Activated CD4-positive, alpha-beta T cell treated with anti-CD3 and anti-CD28 coated beads for 1 hour (primary cell): ENCODE measurements around the gene UBTD1.
"Not testable (repeated sequence)": the region's sequence is repeated elsewhere in the genome, so short reads cannot be mapped to it uniquely, and the experiment has no call there.

Experiments
- DNase-seq: peaks from one replicate; pipeline ENCODE4 v3.0.0-alpha.2; 2020

UBTD1 gene

DNA sequence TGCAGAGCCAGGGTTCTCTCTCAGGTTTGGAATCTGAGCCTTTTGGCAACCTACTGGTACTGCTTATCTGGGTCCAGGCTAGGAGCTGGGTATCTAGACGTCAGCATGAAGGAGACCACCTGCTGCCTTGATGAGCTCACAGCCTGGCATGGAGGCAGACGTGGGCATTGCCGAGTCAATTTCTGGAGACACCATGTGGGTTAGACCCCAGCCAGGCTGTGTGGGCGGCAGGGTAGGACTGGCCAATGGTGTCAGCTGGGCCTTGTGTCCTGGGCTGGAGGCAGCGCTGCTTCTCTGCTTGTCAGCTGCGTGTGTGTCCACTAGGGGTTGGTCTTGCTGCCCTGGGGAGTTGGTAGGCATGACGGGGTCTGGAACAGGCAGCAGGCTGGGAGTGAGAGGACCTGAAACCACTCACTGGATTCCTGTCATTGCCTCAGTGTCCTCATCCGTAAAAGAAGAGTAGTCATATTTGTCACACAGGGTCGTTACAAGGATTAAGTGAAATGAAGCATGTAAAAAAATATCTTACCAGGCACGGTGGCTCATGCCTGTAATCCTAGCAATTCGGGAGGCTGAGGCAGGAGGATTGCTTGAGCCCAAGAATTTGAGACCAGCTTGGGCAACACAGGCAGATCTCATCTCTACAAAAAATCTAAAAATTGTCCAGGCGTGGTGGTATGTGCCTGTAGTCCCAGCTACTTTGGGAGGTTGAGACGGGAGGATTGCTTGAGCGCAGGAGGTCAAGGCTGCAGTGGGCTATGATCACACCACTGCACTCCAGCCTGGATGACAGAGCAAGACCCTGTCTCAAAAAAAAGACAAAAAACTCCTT is 42.2 kb downstream of the UBTD1 start:
- no peak for DNase-seq

DNA sequence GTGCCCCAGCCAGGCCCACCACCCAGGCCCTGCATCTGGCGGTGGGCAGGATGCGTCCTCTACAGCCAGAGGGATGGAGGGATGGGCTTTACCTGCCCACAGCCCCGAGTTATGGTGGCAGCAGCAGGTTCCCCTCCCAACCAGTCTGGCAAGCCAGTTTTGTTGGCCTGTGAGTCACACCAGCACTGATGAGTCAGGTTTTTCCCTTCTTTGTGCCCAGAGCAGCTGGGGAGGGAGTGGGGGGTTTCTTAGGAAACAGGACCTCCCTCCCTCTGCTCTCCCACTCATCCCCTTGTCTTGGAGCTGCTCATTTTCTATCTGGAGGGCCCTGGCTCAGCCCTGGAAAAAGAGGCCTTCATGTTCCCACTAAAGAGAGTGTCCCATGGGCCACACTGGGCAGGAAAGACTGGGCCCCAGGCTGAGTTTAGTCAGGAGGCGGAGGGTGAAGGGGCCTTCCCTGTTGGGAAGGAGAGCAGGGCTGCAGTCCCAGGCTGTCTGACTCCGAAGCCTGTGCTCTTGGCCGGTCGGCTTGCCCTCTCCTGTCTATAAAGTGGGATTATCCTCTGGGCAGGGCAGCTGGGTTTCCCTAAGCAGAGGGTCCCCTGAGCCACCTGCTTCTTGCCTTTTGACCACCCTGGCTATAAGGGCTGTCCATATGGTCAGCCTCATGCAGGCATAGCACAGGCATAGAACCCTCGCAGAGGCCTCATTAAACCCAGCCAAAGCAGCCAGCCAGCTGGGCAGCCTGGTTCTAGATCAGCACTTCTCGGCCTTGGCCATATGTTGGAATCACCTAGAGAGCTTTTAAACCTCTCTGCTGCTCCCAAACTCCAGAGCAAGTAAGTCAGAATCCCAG is 43.7 kb downstream of the UBTD1 start:
- peak; percentile 17 for DNase-seq

DNA sequence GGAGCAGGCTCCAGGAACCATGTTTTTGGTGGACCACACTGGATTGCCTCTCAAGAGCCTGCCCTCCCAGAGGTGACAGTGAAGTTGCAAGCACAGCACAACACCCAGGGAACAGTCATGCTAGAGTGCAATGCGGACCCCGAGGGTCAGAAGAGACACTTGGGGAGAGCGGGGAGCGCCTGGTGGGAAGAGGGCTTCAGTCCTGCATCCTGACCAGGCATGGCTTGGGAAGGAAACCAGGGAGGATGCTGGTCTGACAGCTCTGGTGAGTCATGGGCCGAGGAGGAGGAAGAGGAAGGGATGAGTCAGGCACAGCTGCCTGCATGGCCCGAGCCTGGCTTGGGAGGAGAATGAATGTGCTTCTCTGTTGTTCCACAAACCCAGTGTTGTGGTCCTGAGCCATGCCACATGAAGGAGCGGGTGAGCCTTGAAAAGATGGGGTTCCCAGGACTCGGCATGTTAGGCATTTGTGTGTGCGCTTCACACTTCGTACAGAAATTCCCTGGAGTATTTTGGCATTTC is 44.4 kb downstream of the UBTD1 start:
- peak; percentile 16 for DNase-seq

DNA sequence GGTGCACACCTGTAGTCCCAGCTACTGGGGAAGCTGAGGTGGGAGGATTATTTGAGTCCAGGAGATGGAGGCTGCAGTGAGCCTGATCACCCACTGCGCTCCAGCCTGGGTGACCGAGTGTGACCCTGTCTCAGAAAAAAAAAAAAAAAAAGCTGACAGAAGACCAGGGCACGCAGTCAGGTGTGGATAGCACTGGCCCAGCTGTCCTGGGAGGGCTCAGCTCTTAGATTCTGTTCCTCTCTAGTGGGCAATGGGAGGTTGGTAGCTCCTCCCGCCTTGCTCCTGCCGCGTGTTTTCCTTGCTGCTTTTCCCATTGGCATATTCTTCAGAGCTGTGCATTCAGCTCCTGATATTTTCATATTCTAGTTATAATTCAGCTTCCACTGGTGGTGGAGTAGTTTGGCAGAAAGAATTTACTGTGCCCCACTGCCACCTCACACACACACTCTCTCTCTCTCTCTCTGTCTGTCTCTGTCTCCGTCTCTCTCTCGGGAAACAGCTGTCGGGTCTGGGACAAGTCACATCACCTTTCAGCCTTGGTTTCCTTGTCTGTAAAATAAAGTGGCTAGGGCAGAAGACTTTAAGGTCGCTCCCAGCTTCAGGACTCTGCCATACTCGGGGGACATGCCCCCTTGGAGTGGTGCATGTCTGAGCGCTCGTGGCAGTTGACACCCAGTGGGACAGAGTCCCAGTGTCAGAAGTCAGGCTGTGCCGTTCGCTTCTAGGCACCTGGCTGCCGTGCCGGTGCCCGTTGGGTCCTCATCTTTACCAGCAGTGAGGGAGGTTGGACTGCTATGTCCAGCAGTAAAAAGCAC is 47.9 kb downstream of the UBTD1 start:
- DNase-seq, result no peak

DNA sequence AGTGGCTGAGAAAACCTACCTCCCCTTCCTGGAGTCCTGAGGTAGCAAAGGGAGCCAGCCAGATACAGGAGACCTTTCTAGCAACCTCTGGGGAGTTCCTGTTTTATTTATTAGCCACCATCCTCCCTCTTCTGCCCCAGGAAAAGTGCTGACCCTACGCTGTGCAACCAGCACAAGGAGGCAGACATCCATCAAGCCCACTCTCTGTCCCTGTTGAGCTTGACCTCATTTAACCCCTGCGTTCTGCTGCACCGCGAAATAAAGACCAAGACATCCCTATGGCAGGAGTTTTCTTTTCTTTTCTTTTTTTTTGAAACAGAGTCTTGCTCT is 48.5 kb downstream of the UBTD1 start:
- DNase-seq, result no peak

DNA sequence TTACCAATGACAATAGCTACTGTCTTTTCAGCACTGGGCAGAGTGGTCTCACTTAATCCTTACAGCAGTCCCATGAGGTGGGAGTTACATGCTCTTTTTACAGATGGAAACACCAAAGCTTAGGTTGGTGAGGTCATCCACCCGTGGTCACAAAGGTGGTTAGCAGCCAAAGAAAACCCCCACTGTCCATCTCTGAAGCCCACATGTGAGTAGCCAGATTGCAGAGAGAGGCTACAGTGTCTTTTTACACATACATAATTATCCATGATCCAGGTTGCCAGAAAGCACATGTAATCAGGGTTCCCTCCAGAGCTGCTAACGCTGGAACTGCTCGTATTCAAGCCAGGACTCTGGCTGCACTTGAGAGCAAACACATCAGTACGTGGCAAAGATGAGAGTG is 49.2 kb downstream of the UBTD1 start:
- DNase-seq, result no peak

DNA sequence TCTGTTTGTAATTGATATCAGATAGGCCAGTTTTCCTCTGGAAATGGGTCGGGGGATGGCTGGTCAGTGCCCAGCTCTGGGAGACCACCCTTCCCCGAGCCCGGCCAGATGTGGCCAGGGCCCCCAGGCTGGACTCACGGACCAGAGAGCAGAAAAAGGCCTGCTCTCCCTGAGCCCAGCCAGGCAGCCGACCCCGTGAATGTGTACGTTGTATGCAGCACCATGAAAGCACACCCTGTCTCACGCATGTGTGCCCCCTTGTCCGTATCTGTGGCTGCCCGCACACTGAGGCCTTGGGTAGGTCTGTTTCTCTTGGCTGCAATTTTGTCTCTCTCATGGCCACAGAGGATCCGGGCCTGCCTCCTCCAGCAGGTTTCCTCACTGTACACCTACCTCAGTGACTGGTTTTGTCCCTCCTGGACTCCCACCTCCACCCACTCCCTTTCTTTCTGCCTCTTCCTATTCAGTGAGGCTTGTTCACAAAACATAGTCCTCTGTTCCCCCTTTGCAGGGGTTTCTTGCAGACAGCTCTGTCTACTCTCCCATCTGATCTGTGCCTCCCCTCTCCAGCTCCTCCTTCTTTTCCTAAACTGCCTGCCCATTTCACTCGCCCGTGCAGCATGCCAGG is 50.2 kb downstream of the UBTD1 start:
- DNase-seq, result no peak

DNA sequence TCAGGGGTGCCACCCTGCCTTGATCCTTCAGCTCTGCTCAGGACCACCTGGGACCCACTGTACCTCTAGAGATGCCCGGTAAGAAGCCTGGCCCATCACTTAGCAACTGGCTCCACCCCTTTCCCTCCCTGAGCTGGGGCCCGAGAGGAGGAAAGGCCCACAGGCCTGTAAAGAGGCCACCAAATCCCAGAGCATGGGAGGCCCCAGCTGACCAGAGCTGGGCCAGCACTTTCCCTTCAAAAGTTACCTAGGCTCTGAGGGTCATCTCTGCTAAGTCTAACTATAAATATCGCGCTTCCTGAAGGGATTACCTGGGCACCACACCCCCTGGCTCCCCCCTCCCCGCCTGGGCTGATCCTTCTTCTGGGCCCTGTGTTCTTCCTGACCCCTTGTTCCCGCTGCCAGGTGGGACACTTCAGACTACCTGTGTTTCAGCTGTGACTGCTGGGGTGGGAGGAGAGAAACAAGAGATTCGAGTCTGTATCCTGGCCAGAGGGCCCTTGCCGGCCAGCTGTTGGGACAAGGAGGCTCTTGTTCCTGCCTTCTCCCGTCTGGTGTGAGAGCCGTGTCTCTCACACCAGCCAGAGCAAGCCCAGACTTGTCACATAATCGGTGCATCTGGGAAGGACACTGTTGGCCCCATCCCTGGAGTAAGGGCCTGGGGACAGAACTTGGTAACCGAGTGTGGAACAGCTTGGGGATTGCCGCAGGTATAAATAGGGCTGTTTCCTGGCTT is 51.0 kb downstream of the UBTD1 start:
- DNase-seq, result no peak

DNA sequence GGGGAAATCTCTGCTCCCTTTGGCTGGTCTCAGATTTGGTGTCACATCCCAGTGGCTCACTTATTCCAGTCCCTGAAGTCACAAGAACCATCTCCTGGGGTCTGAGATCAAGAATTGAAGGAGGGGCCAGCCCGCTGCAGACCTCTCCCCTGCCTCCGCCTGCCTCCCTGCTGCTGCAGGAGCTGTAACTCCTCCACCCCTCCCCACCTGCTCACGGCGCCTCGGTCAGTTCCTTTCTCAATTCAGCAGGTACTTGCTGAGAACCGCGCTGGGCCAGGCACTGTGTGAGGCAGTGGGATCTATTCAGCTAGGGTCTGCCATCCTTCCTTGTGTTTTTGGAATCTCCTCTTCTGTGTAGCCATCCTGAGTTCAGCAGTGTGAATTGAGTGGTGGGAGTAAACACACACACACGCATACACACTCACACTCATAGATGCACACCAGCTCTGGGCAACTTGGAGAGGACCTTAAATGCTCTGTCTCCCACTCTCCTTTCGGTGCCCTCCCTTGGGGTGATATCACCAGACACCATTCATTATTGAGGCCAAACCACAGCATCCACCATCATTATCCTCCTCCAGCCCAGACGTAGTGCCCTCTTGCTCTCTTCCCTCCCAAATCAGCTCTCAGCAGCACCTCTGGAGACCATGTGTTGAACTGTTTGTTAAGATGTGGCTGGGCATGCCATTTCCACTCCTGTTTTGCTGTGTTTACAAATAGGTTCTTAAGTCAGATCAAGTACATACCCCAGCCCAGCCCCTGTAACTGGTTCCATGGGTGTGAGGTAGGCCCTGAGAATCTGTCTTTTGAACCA is 51.8 kb downstream of the UBTD1 start:
- no peak for DNase-seq

DNA sequence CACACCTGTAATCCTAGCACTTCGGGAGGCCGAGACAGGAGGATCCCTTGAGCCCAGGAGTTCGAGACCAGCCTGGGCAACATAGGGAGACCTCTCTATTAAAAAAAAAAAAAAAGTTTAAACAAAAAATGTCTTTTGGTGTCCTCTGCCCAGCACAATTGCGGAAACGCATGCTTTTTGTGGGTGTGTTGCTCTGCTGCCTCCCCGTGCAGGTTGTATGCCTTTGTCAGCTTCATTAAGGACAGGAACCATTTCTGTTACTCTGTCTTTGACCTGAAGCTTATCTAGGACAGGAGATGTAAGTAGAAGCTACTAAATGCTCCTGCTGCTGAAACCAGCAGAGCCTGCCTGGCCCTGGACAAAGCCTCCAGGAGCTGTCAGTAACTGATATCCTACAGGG is 52.5 kb downstream of the UBTD1 start:
- DNase-seq, result no peak

DNA sequence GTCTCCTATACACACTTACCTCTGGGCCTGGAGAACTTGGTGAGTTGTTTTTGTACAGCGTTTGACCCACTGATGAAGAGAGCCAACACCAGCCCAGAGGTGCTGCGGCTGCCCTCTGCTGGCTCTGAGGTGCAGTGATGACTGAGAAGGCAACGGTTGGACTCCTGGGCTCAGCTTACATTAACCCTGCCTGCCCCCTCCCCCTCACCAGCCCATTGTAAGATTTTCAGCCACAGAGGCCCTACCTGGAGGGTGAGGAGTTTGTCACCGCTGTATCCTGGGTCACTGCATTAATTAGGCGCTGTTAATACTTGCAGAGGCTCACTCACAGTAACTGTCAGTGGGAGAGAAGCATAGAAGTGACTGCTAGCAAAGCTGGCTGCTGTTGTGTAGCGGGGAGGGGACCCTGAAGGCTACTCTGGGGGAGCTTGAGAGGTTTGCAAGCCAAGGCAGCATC is 54.9 kb downstream of the UBTD1 start:
- DNase-seq, result peak; percentile 44

DNA sequence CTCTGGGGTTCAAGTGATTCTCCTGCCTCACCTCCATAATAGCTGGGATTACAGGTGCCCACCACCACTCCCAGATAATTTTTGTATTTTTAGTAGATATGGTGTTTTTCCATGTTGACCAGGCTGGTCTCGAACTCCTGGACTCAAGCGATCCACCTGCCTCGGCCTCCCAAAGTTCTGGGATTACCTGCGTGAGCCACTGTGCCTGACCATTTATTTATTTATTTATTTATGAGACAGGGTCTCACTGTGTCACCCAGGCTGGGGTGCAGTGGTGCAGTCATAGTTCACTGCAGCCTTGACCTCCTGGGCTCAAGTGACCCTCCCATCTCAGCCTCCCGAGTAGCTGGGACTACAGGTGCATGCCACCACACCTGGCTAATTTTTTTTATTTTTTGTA is 55.6 kb downstream of the UBTD1 start:
- not testable (repeated sequence) for DNase-seq

DNA sequence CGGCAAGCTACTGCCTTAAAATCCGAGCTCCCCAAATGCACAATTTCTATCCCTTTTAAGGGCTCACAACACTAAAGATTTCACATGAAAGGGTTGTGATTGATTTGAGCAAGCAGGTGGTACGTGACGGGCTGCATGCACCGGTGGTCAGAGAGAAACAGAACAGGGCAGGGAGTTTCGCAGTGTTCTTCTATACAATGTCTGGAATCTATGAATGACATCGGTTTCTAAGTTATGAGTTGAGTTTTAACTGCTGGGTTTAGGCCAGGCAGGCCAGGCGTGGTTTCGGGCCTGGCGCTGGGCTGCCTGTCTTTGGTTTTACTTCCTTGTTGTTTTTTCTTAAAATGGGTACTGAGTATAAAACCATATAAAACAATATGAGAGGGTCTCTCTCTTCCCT is 56.8 kb downstream of the UBTD1 start:
- DNase-seq, result not testable (repeated sequence)

DNA sequence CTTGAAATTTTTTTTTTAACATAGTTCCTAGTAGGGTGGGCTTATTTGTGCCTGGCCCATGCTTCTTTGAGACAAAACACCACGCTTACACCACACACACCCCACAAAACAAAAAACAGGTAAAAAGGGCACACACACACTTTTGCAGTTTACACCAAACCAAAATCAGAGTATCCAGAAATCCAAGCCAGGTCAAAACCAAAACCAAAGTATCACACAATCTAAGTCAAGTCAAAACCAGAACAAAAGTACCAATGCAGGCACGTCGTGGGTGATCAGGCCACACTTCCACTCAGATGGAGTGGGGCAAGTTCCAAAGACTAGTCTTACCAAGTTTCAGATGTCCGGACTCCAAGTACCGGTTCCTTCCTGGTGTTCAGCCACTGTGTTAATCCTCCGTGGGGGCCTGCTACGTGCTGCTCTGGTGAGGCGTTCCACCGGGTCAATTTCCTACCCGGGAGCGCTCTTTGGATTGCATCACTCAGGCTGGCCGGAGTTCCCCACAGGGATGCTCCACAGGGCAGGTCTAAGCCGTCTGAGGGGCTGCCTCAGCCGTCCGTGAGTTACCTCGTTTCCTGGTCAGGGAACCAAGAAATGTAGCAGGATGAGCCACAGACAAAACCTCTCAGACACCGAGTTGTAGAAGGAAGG is 62.1 kb downstream of the UBTD1 start:
- DNase-seq, result not testable (repeated sequence)

DNA sequence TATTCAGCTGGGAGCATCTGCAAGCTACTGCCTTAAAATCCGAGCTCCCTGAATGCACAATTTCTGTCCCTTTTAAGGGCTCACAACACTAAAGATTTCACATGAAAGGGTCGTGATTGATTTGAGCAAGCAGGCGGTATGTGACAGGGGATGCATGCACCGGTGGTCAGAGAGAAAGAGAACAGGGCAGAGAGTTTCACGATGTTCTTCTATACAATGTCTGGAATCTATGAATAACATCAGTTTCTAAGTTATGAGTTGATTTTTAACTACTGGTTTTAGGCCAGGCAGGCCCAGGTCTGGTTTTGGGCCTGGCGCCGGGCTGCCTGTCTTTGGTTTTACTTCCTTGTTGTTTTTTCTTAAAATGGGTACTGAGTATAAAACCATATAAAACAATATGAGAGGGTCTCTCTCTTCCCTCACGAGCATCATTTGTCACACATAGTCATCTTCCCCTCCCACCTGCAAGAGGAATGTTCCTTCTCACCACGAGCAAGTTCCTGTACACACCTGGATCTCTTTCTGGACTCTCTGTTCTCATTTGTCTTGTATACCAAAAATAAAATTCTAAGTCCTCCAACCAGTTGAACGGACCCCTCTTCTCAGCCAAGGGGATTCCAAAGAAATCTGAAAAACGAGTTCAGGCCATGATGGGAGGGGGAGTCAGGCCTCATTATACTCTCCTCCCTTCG is 62.8 kb downstream of the UBTD1 start:
- DNase-seq, result not testable (repeated sequence)

DNA sequence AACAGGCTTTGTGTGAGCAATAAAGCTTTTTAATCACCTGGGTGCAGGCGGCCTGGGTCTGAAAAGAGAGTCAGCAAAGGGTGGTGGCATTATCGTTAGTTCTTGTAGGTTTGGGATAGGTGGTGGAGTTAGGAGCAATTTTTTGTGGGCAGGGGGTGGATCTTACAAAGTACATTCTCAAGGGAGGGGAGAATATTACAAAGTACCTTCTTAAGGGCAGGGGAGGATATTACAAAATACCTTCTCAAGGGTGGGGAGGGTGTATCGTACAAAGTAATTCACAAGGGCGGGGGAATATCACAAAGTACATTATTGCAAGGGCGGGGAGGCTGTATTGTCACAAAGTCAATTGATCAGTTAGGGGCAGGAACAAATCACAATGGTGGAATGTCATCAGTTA is 63.6 kb downstream of the UBTD1 start:
- DNase-seq, result not testable (repeated sequence)

DNA sequence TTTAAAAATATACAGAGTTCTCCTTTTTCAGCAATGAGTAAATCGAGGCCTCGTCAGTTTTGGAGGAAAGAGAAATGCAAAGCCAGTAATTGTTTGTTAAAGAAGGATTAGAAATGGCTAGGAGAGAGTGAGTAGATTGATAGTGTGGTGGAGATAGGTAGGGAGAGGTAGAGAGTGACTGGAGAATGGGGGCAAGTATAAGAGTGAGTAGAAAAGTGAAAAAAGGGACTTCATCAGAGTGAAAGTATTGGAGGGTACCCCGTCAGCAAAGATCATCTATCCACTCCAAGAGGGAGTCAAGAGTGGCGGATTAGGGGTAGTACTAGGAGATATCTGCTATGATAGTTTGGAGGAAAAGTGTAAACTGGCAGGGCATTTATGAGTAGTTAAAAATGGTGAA is 64.6 kb downstream of the UBTD1 start:
- DNase-seq, result no peak

DNA sequence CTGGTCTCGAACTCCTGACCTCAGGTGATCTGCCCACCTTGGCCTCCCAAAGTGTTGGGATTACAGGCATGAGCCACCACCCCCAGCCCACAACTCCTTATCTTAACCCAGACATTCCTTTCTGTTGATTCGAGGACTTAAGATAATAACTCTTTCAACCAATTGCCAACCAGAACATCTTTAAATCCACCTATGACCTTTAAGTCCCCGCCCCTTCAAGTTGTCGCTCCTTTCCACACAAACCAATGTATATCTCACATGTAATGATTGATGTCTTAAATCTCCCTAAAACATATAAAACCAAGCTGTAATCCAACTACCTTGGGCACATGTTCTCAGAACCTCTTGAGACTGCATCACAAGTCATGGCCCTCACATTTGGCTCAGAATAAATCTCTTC is 66.1 kb downstream of the UBTD1 start:
- DNase-seq, result no peak

DNA sequence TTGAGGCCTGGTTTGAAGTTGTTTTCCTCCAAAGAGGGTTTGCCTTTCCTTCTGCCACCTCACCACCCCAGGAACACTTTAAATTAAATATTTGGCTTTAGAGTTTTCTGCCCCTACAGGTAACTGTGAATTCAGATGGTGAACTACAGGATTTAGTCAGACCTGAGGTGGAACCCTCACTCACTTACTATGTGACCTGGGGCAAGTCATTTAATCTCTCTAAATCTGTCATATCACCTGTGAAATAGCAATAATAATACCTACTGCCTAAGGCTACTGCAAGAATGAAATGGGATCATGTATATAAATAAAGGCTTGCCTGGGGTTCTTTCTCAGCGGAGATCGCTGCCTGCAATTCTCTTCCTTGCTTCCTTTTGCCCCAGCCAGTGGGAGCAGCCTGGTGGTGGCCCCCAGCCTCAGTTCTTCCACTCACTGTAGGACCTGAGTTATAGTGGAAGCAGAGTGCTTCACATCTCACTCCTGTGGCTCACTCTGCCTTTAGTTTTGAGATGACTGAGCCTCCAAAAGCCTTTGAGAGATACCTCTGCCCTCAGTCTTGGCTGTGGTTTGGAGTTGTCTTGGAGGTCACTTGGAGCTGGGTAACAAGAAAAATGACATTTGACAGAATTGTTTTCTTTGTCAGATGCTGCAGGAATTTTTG is 67.7 kb downstream of the UBTD1 start:
- DNase-seq, result no peak
